ENCODE measurements around the gene CLCF1. TPM values are rescaled to one million over a fixed set of nuclear protein-coding genes. Genes with fewer than 3 reads are reported as not detected.

CLCF1 gene
- total and polyA plus RNA-seq, 5 donors from 2014 or later = 0.10 to 3.0 (median 0.42) TPM

GRCh38 chr11:67411785-67412152, 38.4 kb upstream of the CLCF1 start:
- no peak for ATAC-seq (ENCODE audit: low read depth in 2 of 2)
- Mint-ChIP-seq H3K27ac (peak overlapping the region in 2 of 3 donors; percentile 92 to 95), H3K4me1 (peaks cover 18 to 90% (median 48%) of the 10 kb centered on the region in 4 donors), H3K27me3 (no peaks in the 10 kb centered on the region), H3K9me3 (no peaks in the 10 kb centered on the region), H3K36me3 (peaks cover 15% of the 10 kb centered on the region), H3K4me3 (peak overlapping the region in 3 of 4 donors; percentile 36 to 97 (median 43))
- Histone ChIP-seq H3K4me3 (ENCODE audit: low read depth, low read length) (no peak overlapping the region), H3K36me3 (ENCODE audit: control insufficient read depth, insufficient read depth, low read length) (peaks cover 12% of the 10 kb centered on the region), H3K27ac (ENCODE audit: insufficient read depth, low read length, poor library complexity, severe bottlenecking) (peak overlapping the region; percentile 57), H3K4me1 (ENCODE audit: control insufficient read depth, insufficient read depth, low read length, poor library complexity, severe bottlenecking) (peaks cover 93% of the 10 kb centered on the region), H3K27me3 (ENCODE audit: control insufficient read depth, insufficient read depth, low read length) (no peaks in the 10 kb centered on the region), H3K9me3 (ENCODE audit: control insufficient read depth in 2 of 2, low read length in 2 of 2) (no peaks in the 10 kb centered on the region)
- no peak for DNase-seq

DNA sequence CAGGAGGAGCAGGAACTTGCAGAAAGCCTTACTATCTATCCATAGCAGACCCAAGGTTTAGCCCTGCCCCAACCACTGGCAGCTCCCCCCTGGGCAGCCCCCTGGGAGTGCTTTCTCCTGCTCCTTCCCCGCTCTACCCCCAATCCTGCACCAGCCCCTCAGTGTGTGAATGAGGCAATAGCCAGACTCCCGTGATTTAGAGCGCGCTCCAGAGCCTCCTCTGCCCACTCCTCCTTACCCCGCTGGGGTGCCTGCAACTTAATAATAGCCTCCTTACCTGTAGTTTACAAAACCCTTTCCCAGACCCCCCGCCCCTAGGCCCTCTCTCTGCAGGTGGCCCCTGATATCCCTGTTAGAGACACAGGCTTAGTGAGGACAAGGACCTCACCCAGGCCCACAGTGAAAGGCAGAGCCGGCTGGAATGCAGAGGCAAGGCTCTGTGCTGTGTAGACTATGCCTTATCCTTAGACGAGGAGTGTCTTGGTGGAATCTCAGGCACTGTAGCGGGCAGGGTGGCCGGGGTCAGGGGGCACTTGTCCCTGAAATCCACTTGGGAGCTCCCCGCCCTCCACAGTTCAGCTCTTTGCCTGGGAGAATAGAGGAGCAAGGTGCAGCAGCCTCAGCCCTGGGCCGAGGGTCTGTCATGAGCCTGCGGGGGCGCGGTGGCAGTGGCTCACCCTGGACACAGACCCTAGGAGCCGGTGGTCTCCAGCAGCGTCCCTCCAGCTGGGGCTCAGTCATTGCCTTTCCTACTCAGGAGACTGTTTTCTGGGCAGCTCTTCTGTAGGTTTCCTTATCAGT, 37.8 kb upstream of the CLCF1 start:
- Histone ChIP-seq H3K9me3 (ENCODE audit: control insufficient read depth in 2 of 2, low read length in 2 of 2) (no peaks in the 10 kb centered on the region), H3K4me3 (ENCODE audit: low read depth, low read length) (no peak overlapping the region), H3K36me3 (ENCODE audit: control insufficient read depth, insufficient read depth, low read length) (peaks cover 15% of the 10 kb centered on the region), H3K4me1 (ENCODE audit: control insufficient read depth, insufficient read depth, low read length, poor library complexity, severe bottlenecking) (peaks cover 93% of the 10 kb centered on the region), H3K27me3 (ENCODE audit: control insufficient read depth, insufficient read depth, low read length) (no peaks in the 10 kb centered on the region), H3K27ac (ENCODE audit: insufficient read depth, low read length, poor library complexity, severe bottlenecking) (peak overlapping the region; percentile 57)
- Mint-ChIP-seq H3K4me1 (peaks cover 15 to 88% (median 46%) of the 10 kb centered on the region in 4 donors), H3K27ac (peak overlapping the region; percentile 25 to 95 (median 92)), H3K4me3 (peak overlapping the region; percentile 55 to 99 (median 94)), H3K9me3 (no peaks in the 10 kb centered on the region), H3K27me3 (no peaks in the 10 kb centered on the region), H3K36me3 (peaks cover 15% of the 10 kb centered on the region)
- ATAC-seq (ENCODE audit: low read depth in 2 of 2) (no peak), DNase-seq (no peak)

DNA sequence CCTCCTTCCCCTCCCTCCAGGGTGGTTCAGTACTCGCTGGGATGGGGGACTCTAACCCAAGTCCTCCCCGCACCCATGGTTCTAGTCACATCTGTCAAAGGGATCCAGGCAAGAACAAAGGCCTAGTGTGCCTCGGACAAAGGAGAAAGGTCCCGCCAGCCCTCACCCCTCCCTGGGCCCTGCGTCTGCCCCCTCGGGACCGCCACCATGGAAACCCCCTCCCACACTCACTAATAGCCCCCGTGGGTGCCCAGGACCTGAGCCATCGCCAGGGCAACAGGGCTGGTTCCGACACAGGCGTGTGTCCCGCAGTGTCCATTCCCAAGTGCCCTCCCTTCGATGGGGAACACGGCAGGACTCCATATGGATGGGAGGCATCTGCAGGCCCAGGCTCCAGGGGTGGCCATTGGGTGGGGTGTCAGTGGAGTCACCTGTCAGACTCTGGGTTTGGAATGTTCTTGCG, 37.0 kb upstream of the CLCF1 start:
- peak overlapping the region; percentile 94 to 99 (median 95) for H3K27ac Mint-ChIP-seq
- Histone ChIP-seq H3K27me3 (ENCODE audit: control insufficient read depth, insufficient read depth, low read length) (no peaks in the 10 kb centered on the region), H3K27ac (ENCODE audit: insufficient read depth, low read length, poor library complexity, severe bottlenecking) (peak overlapping the region; percentile 87), H3K4me1 (ENCODE audit: control insufficient read depth, insufficient read depth, low read length, poor library complexity, severe bottlenecking) (peaks cover 96% of the 10 kb centered on the region), H3K4me3 (ENCODE audit: low read depth, low read length) (no peak overlapping the region), H3K9me3 (ENCODE audit: control insufficient read depth in 2 of 2, low read length in 2 of 2) (no peaks in the 10 kb centered on the region), H3K36me3 (ENCODE audit: control insufficient read depth, insufficient read depth, low read length) (peaks cover 20% of the 10 kb centered on the region)
- peak overlapping the region; percentile 89 to 99 (median 94) for H3K4me3 Mint-ChIP-seq
- H3K9me3 Mint-ChIP-seq = no peaks in the 10 kb centered on the region
- H3K4me1 Mint-ChIP-seq = peaks cover 15 to 93% (median 46%) of the 10 kb centered on the region in 4 donors
- no peak for ATAC-seq (ENCODE audit: low read depth in 2 of 2)
- no peak for DNase-seq
- peaks cover 16% of the 10 kb centered on the region for H3K36me3 Mint-ChIP-seq
- H3K27me3 Mint-ChIP-seq = no peaks in the 10 kb centered on the region

DNA sequence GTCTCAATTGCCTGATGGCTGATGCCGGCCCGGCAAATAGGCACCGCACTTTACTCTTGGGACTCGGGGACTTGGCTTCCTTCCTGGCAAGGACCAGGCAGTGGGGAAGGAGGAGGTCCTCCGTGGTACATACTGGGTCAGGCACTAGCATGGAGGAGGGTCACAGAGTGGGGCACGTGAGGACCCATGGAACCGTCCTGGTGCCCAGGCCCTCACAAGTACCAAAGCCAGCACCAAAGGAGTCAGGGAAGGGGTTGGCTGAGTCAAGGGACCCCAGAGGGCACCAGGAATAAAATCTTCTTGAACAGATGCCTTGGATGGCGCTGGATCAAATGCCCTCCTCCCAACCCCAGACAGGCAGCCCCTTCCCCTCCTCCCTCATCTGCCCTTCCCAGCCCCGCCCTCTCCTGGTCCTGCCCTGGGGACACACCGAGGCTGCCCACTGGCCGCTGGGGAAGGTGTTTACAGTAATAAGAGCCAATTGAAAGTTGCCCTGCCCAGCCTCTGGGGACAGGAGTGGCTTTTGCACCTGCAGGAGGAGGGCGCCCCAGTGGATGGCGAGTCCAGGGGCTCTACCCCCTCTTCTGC, 36.5 kb upstream of the CLCF1 start:
- H3K9me3 Mint-ChIP-seq = no peaks in the 10 kb centered on the region
- no peaks in the 10 kb centered on the region for H3K27me3 Mint-ChIP-seq
- peak overlapping the region; percentile 87 for H3K27ac ChIP-seq (ENCODE audit: insufficient read depth, low read length, poor library complexity, severe bottlenecking)
- H3K4me1 Mint-ChIP-seq = peaks cover 15 to 93% (median 45%) of the 10 kb centered on the region in 4 donors
- peaks cover 20% of the 10 kb centered on the region for H3K36me3 Mint-ChIP-seq
- peak overlapping the region; percentile 94 to 99 (median 95) for H3K27ac Mint-ChIP-seq
- no peaks in the 10 kb centered on the region for H3K9me3 ChIP-seq (ENCODE audit: control insufficient read depth in 2 of 2, low read length in 2 of 2)
- no peaks in the 10 kb centered on the region for H3K27me3 ChIP-seq (ENCODE audit: control insufficient read depth, insufficient read depth, low read length)
- no peak for ATAC-seq (ENCODE audit: low read depth in 2 of 2)
- DNase-seq = no peak
- peaks cover 20% of the 10 kb centered on the region for H3K36me3 ChIP-seq (ENCODE audit: control insufficient read depth, insufficient read depth, low read length)
- peak overlapping the region; percentile 57 for H3K4me3 ChIP-seq (ENCODE audit: low read depth, low read length)
- peak overlapping the region; percentile 89 to 99 (median 94) for H3K4me3 Mint-ChIP-seq
- H3K4me1 ChIP-seq (ENCODE audit: control insufficient read depth, insufficient read depth, low read length, poor library complexity, severe bottlenecking) = peaks cover 96% of the 10 kb centered on the region

DNA sequence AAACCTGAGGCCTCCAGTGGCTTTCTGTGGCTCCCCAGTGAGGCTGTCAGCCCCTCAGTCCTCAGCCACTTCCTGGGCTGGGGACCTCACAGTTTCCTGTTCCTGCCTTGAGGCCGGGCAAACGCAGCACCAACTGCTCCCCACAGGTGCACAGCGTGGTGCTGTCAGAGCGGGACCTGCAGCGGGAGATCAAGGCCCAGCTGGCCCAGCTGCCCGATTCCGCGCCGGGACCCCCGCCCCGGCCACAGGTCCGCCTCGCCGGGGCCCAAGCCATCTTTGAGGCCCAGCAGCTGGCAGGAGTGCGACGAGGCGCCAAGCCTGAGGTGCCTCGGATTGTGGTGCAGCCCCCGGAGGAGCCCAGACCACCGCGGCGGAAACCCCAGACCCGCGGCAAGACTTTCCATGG, 35.9 kb upstream of the CLCF1 start:
- Mint-ChIP-seq H3K36me3 (peaks cover 23% of the 10 kb centered on the region), H3K4me1 (peaks cover 15 to 92% (median 47%) of the 10 kb centered on the region in 4 donors), H3K27me3 (no peaks in the 10 kb centered on the region), H3K4me3 (peak overlapping the region; percentile 89 to 99 (median 96)), H3K9me3 (no peaks in the 10 kb centered on the region), H3K27ac (peak overlapping the region; percentile 89 to 99 (median 95))
- Histone ChIP-seq H3K4me1 (ENCODE audit: control insufficient read depth, insufficient read depth, low read length, poor library complexity, severe bottlenecking) (peaks cover 93% of the 10 kb centered on the region), H3K36me3 (ENCODE audit: control insufficient read depth, insufficient read depth, low read length) (peaks cover 20% of the 10 kb centered on the region), H3K27me3 (ENCODE audit: control insufficient read depth, insufficient read depth, low read length) (no peaks in the 10 kb centered on the region), H3K9me3 (ENCODE audit: control insufficient read depth in 2 of 2, low read length in 2 of 2) (no peaks in the 10 kb centered on the region), H3K4me3 (ENCODE audit: low read depth, low read length) (peak overlapping the region; percentile 57), H3K27ac (ENCODE audit: insufficient read depth, low read length, poor library complexity, severe bottlenecking) (peak overlapping the region; percentile 87)
- ATAC-seq (ENCODE audit: low read depth in 2 of 2) (peak; percentile 84 to 86), DNase-seq (peak; percentile 57 to 94 (median 84))

DNA sequence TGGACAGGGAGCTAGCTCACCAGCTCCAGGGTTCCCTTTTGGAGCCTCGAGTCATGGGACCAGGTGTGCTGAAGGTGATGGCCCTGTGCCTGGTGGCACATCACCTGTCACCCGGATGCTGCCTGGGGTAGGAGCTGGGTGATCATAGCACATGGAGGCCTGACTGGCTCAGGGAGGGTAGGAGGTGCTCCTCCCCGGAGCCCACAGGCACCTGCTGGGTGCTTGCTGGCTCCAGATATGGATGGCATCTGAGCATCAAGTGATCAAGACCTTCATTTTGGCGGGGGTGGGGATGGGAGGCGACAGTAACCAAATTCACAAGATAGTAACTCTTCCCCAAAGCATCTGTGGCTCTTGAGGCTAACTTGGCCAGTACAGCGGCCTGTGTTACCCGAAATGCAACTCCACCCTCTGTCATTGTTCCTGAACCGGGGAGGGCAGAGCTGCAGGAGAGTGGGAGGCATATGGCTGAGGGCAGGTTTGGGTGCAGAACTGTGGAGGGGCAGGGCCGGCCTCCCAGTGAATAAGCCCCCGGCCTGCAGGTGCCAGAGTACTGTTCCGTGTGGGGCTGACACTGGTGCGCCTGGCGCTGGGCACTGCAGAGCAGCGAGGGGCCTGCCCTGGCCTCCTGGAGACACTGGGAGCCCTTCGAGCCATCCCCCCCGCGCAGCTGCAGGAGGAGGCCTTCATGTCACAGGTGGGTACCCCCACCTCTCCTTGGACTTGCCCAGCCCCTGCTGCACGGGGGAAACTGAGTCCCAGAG, 35.2 kb upstream of the CLCF1 start:
- peaks cover 20% of the 10 kb centered on the region for H3K36me3 ChIP-seq (ENCODE audit: control insufficient read depth, insufficient read depth, low read length)
- peak in 1 of 2 donors; percentile 2 for ATAC-seq (ENCODE audit: low read depth in 2 of 2)
- H3K4me1 ChIP-seq (ENCODE audit: control insufficient read depth, insufficient read depth, low read length, poor library complexity, severe bottlenecking) = peaks cover 93% of the 10 kb centered on the region
- Mint-ChIP-seq H3K27me3 (peaks cover 1% of the 10 kb centered on the region), H3K9me3 (no peaks in the 10 kb centered on the region), H3K4me3 (peak overlapping the region; percentile 88 to 99 (median 96)), H3K27ac (peak overlapping the region; percentile 89 to 99 (median 95)), H3K4me1 (peaks cover 15 to 89% (median 47%) of the 10 kb centered on the region in 4 donors), H3K36me3 (peaks cover 23% of the 10 kb centered on the region)
- H3K27ac ChIP-seq (ENCODE audit: insufficient read depth, low read length, poor library complexity, severe bottlenecking) = peak overlapping the region; percentile 87
- peak overlapping the region; percentile 76 for H3K4me3 ChIP-seq (ENCODE audit: low read depth, low read length)
- H3K27me3 ChIP-seq (ENCODE audit: control insufficient read depth, insufficient read depth, low read length) = no peaks in the 10 kb centered on the region
- H3K9me3 ChIP-seq (ENCODE audit: control insufficient read depth in 2 of 2, low read length in 2 of 2) = no peaks in the 10 kb centered on the region
- DNase-seq = peak in 1 of 3 donors; percentile 50

- H3K4me3 ChIP-seq (ENCODE audit: low read depth, low read length) = peak overlapping the region; percentile 76
- peaks cover 15 to 89% (median 44%) of the 10 kb centered on the region in 4 donors for H3K4me1 Mint-ChIP-seq
- H3K36me3 ChIP-seq (ENCODE audit: control insufficient read depth, insufficient read depth, low read length) = peaks cover 20% of the 10 kb centered on the region
- H3K9me3 ChIP-seq (ENCODE audit: control insufficient read depth in 2 of 2, low read length in 2 of 2) = no peaks in the 10 kb centered on the region
- H3K27ac Mint-ChIP-seq = peak overlapping the region; percentile 89 to 99 (median 95)
- peak overlapping the region; percentile 87 for H3K27ac ChIP-seq (ENCODE audit: insufficient read depth, low read length, poor library complexity, severe bottlenecking)
- H3K36me3 Mint-ChIP-seq = peaks cover 23% of the 10 kb centered on the region
- H3K4me3 Mint-ChIP-seq = peak overlapping the region; percentile 88 to 99 (median 96)
- H3K9me3 Mint-ChIP-seq = no peaks in the 10 kb centered on the region
- ATAC-seq (ENCODE audit: low read depth in 2 of 2) (no peak), DNase-seq (no peak)
- H3K27me3 Mint-ChIP-seq = peaks cover 6% of the 10 kb centered on the region
- H3K27me3 ChIP-seq (ENCODE audit: control insufficient read depth, insufficient read depth, low read length) = no peaks in the 10 kb centered on the region
- H3K4me1 ChIP-seq (ENCODE audit: control insufficient read depth, insufficient read depth, low read length, poor library complexity, severe bottlenecking) = peaks cover 93% of the 10 kb centered on the region
Observed at GRCh38 chr11:67407688-67408163, 34.3 kb upstream of the CLCF1 start.
